GM18873 (cell line): Measurements from ENCODE around the gene SLC25A43.

Experiments used
- ATAC-seq: cut with Tn5 transposase; IDR thresholded peaks from one replicate; pipeline ENCODE4 v1.9.1; 2021; ENCODE audit warnings: mild to moderate bottlenecking, moderate library complexity, moderate number of reproducible peaks; ENCODE audit not compliant: unreplicated experiment, low FRiP score

SLC25A43 gene

DNA sequence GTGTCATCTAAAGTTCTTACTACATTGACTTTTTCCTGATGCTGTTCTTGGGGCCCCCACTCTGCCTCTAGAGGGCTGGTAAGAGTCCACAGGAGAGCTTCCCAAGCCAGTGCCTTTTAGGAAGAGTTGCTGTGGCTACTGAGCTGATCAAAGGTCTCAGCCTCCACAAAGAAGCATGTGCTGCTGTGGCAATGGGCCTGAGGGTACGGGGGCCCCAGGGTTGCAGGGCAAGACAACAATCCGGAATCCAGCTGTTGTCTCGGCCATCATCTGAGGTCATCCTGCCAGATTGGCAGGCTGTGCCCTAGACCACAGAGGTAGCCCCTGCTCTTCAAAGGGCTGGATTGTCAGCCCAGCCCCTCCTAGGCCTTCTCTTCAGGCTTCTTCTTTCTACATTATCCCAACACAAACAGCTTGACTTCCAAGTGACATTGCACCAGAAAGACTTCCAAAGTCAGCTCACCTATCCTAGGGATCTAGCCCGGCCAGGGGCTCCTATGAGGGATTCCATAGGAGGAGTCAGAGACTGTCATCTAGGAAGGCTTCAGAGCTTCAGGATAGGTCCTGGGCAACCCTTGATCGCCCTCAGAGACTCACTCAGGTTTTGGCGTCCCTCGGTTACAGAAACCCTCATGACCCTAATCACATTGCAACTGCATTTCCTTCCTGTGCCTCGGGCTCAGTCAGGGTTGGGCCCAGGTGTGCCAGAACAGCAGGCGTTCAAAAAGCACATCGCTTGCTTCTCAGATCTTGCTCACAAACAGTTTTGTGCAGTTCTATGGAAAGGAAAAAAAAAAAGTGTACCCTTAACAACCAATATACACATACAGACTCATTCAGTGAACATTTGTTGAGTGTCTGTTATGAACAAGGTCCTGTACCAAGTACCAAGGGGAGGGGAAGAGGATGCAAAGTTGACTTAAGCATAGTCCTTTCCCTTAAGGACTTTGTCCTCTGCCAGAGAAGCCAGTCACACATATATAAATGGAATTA lies 96.9 kb downstream of the SLC25A43 start:
- ATAC-seq: no peak

GRCh38 chrX:119497185-119497584 lies 98.0 kb downstream of the SLC25A43 start:
- no peak for ATAC-seq

DNA sequence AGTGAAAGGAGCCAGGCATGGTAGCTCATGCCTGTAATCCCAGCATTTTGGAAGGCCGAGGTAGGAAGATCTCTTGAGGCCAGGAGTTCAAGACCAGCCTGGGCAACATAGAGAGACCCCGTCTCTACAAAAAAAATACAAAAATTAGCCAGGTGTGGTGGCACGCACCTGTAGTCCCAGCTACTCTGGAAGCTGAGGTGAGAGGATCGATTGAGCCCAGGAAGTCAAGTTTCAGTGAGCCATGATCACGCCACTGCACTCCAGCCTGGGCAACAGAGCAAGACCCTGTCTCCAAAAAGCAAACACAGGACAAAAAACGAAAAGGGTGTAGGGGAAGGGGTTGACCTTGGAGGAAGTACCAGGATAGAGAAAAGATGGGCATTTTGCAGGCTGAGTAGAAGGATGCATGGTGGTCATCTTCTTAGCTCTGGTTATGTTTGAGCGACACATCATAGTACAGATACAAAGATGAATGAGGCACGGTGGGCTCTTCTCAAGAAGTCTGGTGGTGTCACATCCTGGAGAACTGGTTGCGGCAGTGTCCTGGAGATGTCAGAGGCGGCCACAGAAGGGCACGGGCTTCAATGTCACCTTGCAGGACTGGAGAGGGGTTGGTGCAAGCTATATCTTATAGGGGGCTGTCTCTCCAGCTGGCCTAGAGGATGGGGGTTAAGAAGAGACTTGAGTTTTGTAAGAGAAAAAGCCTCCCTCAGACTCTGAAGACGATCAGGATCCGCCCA lies 101.1 kb downstream of the SLC25A43 start:
- ATAC-seq: no peak

DNA sequence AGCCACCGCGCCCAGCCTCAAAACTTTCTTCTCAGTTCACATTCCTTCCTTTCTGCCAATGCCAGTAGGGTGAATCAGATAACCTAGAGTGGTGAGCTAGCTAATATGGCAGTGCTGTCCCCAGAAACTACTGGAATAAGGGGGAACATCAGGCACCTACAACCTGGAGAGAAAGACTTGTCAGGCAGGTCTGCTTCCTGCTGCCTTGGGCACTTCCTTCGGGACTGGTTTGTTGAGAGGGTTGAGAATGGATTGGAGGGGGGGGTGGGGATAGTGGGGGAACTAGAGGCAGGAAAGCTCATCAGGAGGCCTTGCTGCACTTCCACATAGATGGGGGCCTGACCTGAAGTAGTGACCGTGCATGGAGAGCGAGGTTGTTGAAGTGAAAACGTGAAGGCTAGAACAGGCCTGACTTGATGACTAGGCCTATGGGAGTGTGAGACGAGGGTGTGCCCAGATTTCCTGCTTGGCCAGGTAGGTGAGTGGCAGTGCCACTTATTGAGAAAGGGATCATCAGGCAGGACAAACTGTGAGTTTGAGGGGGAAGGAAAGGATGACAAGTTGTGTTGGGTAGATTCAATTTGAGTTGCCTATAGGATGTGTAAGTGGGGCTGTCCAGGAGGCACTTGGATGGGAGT lies 102.5 kb downstream of the SLC25A43 start:
- ATAC-seq: no peak

- ATAC-seq: no peak
These were observed 103.8 kb downstream of the SLC25A43 start for GRCh38 chrX:119502727-119503483.

- ATAC-seq: no peak
These were observed 104.3 kb downstream of the SLC25A43 start for GRCh38 chrX:119503484-119503861.
